ENCODE data around the gene SUPT3H.

The SUPT3H gene

GRCh38 chr6:45105170-45105820, 272.4 kb downstream of the SUPT3H start:
- Histone ChIP-seq H3K27ac (ENCODE audit: low read depth, low read length) (no peak overlapping the region), H3K9ac (ENCODE audit: low read length) (no peak overlapping the region), H3K36me3 (ENCODE audit: control insufficient read depth, insufficient read depth, low read length) (no peaks in the 10 kb centered on the region), H3K4me3 (ENCODE audit: low read length) (no peak overlapping the region), H3K4me1 (ENCODE audit: control insufficient read depth, insufficient read depth, low read length) (no peaks in the 10 kb centered on the region), H3K27me3 (ENCODE audit: control insufficient read depth, insufficient read depth, low read length) (no peaks in the 10 kb centered on the region)

- no peaks in the 10 kb centered on the region for H3K36me3 ChIP-seq (ENCODE audit: control insufficient read depth, insufficient read depth, low read length)
- H3K27ac ChIP-seq (ENCODE audit: low read depth, low read length), result no peak overlapping the region
- no peak overlapping the region for H3K4me3 ChIP-seq (ENCODE audit: low read length)
- no peak overlapping the region for H3K9ac ChIP-seq (ENCODE audit: low read length)
- H3K4me1 ChIP-seq (ENCODE audit: control insufficient read depth, insufficient read depth, low read length), result no peaks in the 10 kb centered on the region
- no peaks in the 10 kb centered on the region for H3K27me3 ChIP-seq (ENCODE audit: control insufficient read depth, insufficient read depth, low read length)
Observed at GRCh38 chr6:45104429-45104828, 273.3 kb downstream of the SUPT3H start.

- Histone ChIP-seq H3K4me1 (ENCODE audit: control insufficient read depth, insufficient read depth, low read length) (no peaks in the 10 kb centered on the region), H3K4me3 (ENCODE audit: low read length) (no peak overlapping the region), H3K27ac (ENCODE audit: low read depth, low read length) (no peak overlapping the region), H3K36me3 (ENCODE audit: control insufficient read depth, insufficient read depth, low read length) (no peaks in the 10 kb centered on the region), H3K9ac (ENCODE audit: low read length) (no peak overlapping the region), H3K27me3 (ENCODE audit: control insufficient read depth, insufficient read depth, low read length) (no peaks in the 10 kb centered on the region)
Observed at GRCh38 chr6:45098256-45098655, 279.5 kb downstream of the SUPT3H start.

- no peak overlapping the region for H3K9ac ChIP-seq (ENCODE audit: low read length)
- no peaks in the 10 kb centered on the region for H3K36me3 ChIP-seq (ENCODE audit: control insufficient read depth, insufficient read depth, low read length)
- H3K4me1 ChIP-seq (ENCODE audit: control insufficient read depth, insufficient read depth, low read length), result no peaks in the 10 kb centered on the region
- no peaks in the 10 kb centered on the region for H3K27me3 ChIP-seq (ENCODE audit: control insufficient read depth, insufficient read depth, low read length)
- no peak overlapping the region for H3K4me3 ChIP-seq (ENCODE audit: low read length)
- no peak overlapping the region for H3K27ac ChIP-seq (ENCODE audit: low read depth, low read length)
Observed at GRCh38 chr6:45094831-45095230, 282.9 kb downstream of the SUPT3H start.

- no peak overlapping the region for H3K4me3 ChIP-seq (ENCODE audit: low read length)
- no peaks in the 10 kb centered on the region for H3K27me3 ChIP-seq (ENCODE audit: control insufficient read depth, insufficient read depth, low read length)
- no peak overlapping the region for H3K9ac ChIP-seq (ENCODE audit: low read length)
Observed at GRCh38 chr6:45092135-45092534, 285.6 kb downstream of the SUPT3H start.

GRCh38 chr6:45086360-45087084, 291.2 kb downstream of the SUPT3H start:
- Histone ChIP-seq H3K4me3 (ENCODE audit: low read length) (no peak overlapping the region), H3K27ac (ENCODE audit: low read depth, low read length) (no peak overlapping the region), H3K9ac (ENCODE audit: low read length) (no peak overlapping the region), H3K36me3 (ENCODE audit: control insufficient read depth, insufficient read depth, low read length) (no peaks in the 10 kb centered on the region), H3K4me1 (ENCODE audit: control insufficient read depth, insufficient read depth, low read length) (no peaks in the 10 kb centered on the region), H3K27me3 (ENCODE audit: control insufficient read depth, insufficient read depth, low read length) (no peaks in the 10 kb centered on the region)

More at GRCh38 chr6:45092135-45092534, 285.6 kb downstream of the SUPT3H start:
- no peak overlapping the region for H3K27ac ChIP-seq (ENCODE audit: low read depth, low read length)
- H3K4me1 ChIP-seq (ENCODE audit: control insufficient read depth, insufficient read depth, low read length), result no peaks in the 10 kb centered on the region
- H3K36me3 ChIP-seq (ENCODE audit: control insufficient read depth, insufficient read depth, low read length), result no peaks in the 10 kb centered on the region

- H3K4me1 ChIP-seq (ENCODE audit: control insufficient read depth, insufficient read depth, low read length), result no peaks in the 10 kb centered on the region
- H3K36me3 ChIP-seq (ENCODE audit: control insufficient read depth, insufficient read depth, low read length), result no peaks in the 10 kb centered on the region
- H3K4me3 ChIP-seq (ENCODE audit: low read length), result no peak overlapping the region
- no peak overlapping the region for H3K9ac ChIP-seq (ENCODE audit: low read length)
- H3K27me3 ChIP-seq (ENCODE audit: control insufficient read depth, insufficient read depth, low read length), result no peaks in the 10 kb centered on the region
- no peak overlapping the region for H3K27ac ChIP-seq (ENCODE audit: low read depth, low read length)
Observed at GRCh38 chr6:45084257-45084656, 293.5 kb downstream of the SUPT3H start.

- Histone ChIP-seq H3K27me3 (ENCODE audit: control insufficient read depth, insufficient read depth, low read length) (no peaks in the 10 kb centered on the region), H3K36me3 (ENCODE audit: control insufficient read depth, insufficient read depth, low read length) (no peaks in the 10 kb centered on the region), H3K27ac (ENCODE audit: low read depth, low read length) (no peak overlapping the region), H3K4me1 (ENCODE audit: control insufficient read depth, insufficient read depth, low read length) (no peaks in the 10 kb centered on the region), H3K9ac (ENCODE audit: low read length) (no peak overlapping the region), H3K4me3 (ENCODE audit: low read length) (no peak overlapping the region)
Observed at GRCh38 chr6:45082091-45082490, 295.6 kb downstream of the SUPT3H start.

- Histone ChIP-seq H3K4me3 (ENCODE audit: low read length) (no peak overlapping the region), H3K27ac (ENCODE audit: low read depth, low read length) (no peak overlapping the region), H3K4me1 (ENCODE audit: control insufficient read depth, insufficient read depth, low read length) (no peaks in the 10 kb centered on the region), H3K36me3 (ENCODE audit: control insufficient read depth, insufficient read depth, low read length) (no peaks in the 10 kb centered on the region), H3K27me3 (ENCODE audit: control insufficient read depth, insufficient read depth, low read length) (no peaks in the 10 kb centered on the region), H3K9ac (ENCODE audit: low read length) (no peak overlapping the region)
Observed at GRCh38 chr6:45081634-45082033, 296.1 kb downstream of the SUPT3H start.

- Histone ChIP-seq H3K9ac (ENCODE audit: low read length) (no peak overlapping the region), H3K27me3 (ENCODE audit: control insufficient read depth, insufficient read depth, low read length) (no peaks in the 10 kb centered on the region), H3K36me3 (ENCODE audit: control insufficient read depth, insufficient read depth, low read length) (no peaks in the 10 kb centered on the region), H3K27ac (ENCODE audit: low read depth, low read length) (no peak overlapping the region), H3K4me3 (ENCODE audit: low read length) (no peak overlapping the region), H3K4me1 (ENCODE audit: control insufficient read depth, insufficient read depth, low read length) (no peaks in the 10 kb centered on the region)
Observed at GRCh38 chr6:45078432-45078831, 299.3 kb downstream of the SUPT3H start.

- H3K27ac ChIP-seq (ENCODE audit: low read depth, low read length), result no peak overlapping the region
Observed at GRCh38 chr6:45076217-45076930, 301.4 kb downstream of the SUPT3H start.

GRCh38 chr6:45075246-45075645, 302.5 kb downstream of the SUPT3H start:
- Histone ChIP-seq H3K4me1 (ENCODE audit: control insufficient read depth, insufficient read depth, low read length) (no peaks in the 10 kb centered on the region), H3K36me3 (ENCODE audit: control insufficient read depth, insufficient read depth, low read length) (no peaks in the 10 kb centered on the region), H3K9ac (ENCODE audit: low read length) (no peak overlapping the region), H3K4me3 (ENCODE audit: low read length) (no peak overlapping the region), H3K27ac (ENCODE audit: low read depth, low read length) (no peak overlapping the region), H3K27me3 (ENCODE audit: control insufficient read depth, insufficient read depth, low read length) (no peaks in the 10 kb centered on the region)

More at GRCh38 chr6:45076217-45076930, 301.4 kb downstream of the SUPT3H start:
- Histone ChIP-seq H3K36me3 (ENCODE audit: control insufficient read depth, insufficient read depth, low read length) (no peaks in the 10 kb centered on the region), H3K9ac (ENCODE audit: low read length) (no peak overlapping the region), H3K27me3 (ENCODE audit: control insufficient read depth, insufficient read depth, low read length) (no peaks in the 10 kb centered on the region), H3K4me1 (ENCODE audit: control insufficient read depth, insufficient read depth, low read length) (no peaks in the 10 kb centered on the region), H3K4me3 (ENCODE audit: low read length) (no peak overlapping the region)

Data from rectal smooth muscle tissue (tissue), 1 donor.